ENCODE data around the gene SYTL4.

- TF ChIP-seq, protein P1, sequence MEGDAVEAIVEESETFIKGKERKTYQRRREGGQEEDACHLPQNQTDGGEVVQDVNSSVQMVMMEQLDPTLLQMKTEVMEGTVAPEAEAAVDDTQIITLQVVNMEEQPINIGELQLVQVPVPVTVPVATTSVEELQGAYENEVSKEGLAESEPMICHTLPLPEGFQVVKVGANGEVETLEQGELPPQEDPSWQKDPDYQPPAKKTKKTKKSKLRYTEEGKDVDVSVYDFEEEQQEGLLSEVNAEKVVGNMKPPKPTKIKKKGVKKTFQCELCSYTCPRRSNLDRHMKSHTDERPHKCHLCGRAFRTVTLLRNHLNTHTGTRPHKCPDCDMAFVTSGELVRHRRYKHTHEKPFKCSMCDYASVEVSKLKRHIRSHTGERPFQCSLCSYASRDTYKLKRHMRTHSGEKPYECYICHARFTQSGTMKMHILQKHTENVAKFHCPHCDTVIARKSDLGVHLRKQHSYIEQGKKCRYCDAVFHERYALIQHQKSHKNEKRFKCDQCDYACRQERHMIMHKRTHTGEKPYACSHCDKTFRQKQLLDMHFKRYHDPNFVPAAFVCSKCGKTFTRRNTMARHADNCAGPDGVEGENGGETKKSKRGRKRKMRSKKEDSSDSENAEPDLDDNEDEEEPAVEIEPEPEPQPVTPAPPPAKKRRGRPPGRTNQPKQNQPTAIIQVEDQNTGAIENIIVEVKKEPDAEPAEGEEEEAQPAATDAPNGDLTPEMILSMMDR (IDR thresholded peaks at IDR 0.05; ENCODE audit: low read depth, low read length) = no peak
- no peak for TF ChIP-seq EZH2phosphoT487 (IDR thresholded peaks at IDR 0.05; ENCODE audit: low read depth)
These were observed 68.3 kb downstream of the SYTL4 start for GRCh38 chrX:100663642-100664041.
